HG03108 (cell line): ENCODE measurements around the gene DHX57.

ENCODE experiments used
- ATAC-seq: cut with Tn5 transposase; IDR thresholded peaks from one replicate; pipeline ENCODE4 v1.9.1; 2021; ENCODE audit warnings: moderate library complexity; ENCODE audit not compliant: unreplicated experiment

The DHX57 gene

GRCh38 chr2:38875576-38876367, at the start of gene DHX57, which contains the start of gene MORN2:
Gene DHX57 (minus strand): TSS chr2:38875934. CDS start chr2:38868405, 7,529 bp downstream.
Gene MORN2 (plus strand): TSS chr2:38875976.
- ATAC-seq, result peak; percentile 100

GRCh38 chr2:38922902-38923301, 47.2 kb upstream of the DHX57 start:
- ATAC-seq, result no peak

GRCh38 chr2:38922389-38922788, 46.7 kb upstream of the DHX57 start:
- no peak for ATAC-seq

- ATAC-seq, result no peak
These were observed 36.9 kb upstream of the DHX57 start for GRCh38 chr2:38912619-38913018.

GRCh38 chr2:38911191-38911590, 35.5 kb upstream of the DHX57 start:
- no peak for ATAC-seq

- no peak for ATAC-seq
These were observed 34.1 kb upstream of the DHX57 start for GRCh38 chr2:38909872-38910271.

- ATAC-seq, result peak; percentile 85
These were observed 32.2 kb upstream of the DHX57 start for GRCh38 chr2:38907743-38908562.

- no peak for ATAC-seq
These were observed 31.5 kb upstream of the DHX57 start for GRCh38 chr2:38907242-38907641.

- no peak for ATAC-seq
These were observed 29.5 kb upstream of the DHX57 start for GRCh38 chr2:38905251-38905650.

- ATAC-seq, result no peak
These were observed 25.0 kb upstream of the DHX57 start for GRCh38 chr2:38900726-38901125.

GRCh38 chr2:38898256-38898655, 22.5 kb upstream of the DHX57 start:
- ATAC-seq, result no peak

GRCh38 chr2:38892819-38893218, 17.1 kb upstream of the DHX57 start:
- ATAC-seq, result no peak

- ATAC-seq, result no peak
These were observed 13.8 kb upstream of the DHX57 start, which contains the start of gene ARHGEF33 for GRCh38 chr2:38889575-38889974. Gene ARHGEF33 (plus strand): TSS chr2:38889875. CDS start chr2:38919448, 29,573 bp downstream.

- no peak for ATAC-seq
These were observed 13.3 kb upstream of the DHX57 start for GRCh38 chr2:38889045-38889444.

GRCh38 chr2:38887902-38888554, 12.3 kb upstream of the DHX57 start:
- no peak for ATAC-seq

GRCh38 chr2:38887347-38887746, 11.6 kb upstream of the DHX57 start:
- no peak for ATAC-seq

GRCh38 chr2:38886063-38886462, 10.3 kb upstream of the DHX57 start:
- no peak for ATAC-seq

- no peak for ATAC-seq
These were observed 673 bp upstream of the DHX57 start for GRCh38 chr2:38876407-38876806.

- ATAC-seq, result no peak
These were observed 533 bp downstream of the DHX57 start for GRCh38 chr2:38875227-38875575.

- ATAC-seq, result no peak
These were observed 2.0 kb downstream of the DHX57 start for GRCh38 chr2:38873763-38874162.

GRCh38 chr2:38871432-38871831, 4.3 kb downstream of the DHX57 start:
- ATAC-seq, result no peak
